ENCODE measurements around the gene COL27A1. TPM values are rescaled to one million over a fixed set of nuclear protein-coding genes. Genes with fewer than 3 reads are reported as not detected.
A peak's percentile ranks its signal among the peaks of the same experiment; 100 is the strongest.

Gene COL27A1
- total RNA-seq, 1 donor from 2014 or later = 7.4 TPM

DNA sequence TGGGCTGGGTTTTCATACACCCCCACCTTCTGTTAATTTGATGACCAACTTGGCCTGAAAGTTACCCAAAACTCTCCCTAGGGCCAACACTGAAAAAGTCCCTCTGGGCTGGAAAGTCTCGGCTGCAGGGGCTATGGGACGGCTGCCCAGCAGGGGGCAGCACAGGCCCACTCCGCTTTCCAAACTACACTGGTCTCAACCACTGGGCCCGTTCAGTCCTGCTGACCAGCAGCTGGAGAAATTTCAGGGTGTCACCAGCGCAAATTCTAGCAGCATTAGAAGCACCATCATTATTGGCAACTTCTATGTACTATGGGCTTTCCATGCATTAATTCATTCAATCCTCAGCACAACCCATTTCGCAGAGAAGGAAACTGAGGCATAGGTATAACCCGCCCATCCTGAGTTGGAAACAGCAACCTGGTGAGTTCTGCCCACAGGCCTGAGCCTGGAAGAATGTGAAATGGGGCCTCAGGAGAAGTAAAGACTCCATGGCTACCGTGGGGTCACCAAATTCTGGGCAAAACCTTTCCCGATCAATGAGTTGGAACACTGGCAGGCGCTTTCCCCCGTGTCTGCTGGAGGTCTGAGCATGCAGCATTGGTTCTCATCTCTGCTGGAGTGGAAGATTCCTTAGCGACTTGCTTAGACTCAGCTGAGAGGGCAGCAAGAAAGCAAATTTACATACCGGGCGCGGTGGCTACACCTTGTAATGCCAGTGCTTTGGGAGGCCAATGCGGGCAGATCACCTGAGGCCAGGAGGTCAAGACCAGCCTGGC is 184.0 kb downstream of the COL27A1 start:
- no peak overlapping the region for H3K4me3 Mint-ChIP-seq
- peaks cover 68% of the 10 kb centered on the region for H3K36me3 Mint-ChIP-seq (ENCODE audit: low read depth)
- H3K27me3 Mint-ChIP-seq (ENCODE audit: insufficient read depth) = no peaks in the 10 kb centered on the region
- no peak for DNase-seq (ENCODE audit: low spot score)
- peaks cover 5% of the 10 kb centered on the region for H3K4me1 Mint-ChIP-seq (ENCODE audit: low read depth)
- peaks cover 4% of the 10 kb centered on the region for H3K9me3 Mint-ChIP-seq
- intact Hi-C loops (cut with micrococcal nuclease) = loop anchor here (1.0 to 2.0 kb wide), 5 partner anchors 10 to 314 kb away; no protein-coding TSS in a partner anchor
- H3K27ac Mint-ChIP-seq = peak overlapping the region; percentile 48

GRCh38 chr9:114341152-114341830 is 186.0 kb downstream of the COL27A1 start:
- DNase-seq (ENCODE audit: low spot score) = no peak
- intact Hi-C loops (cut with micrococcal nuclease) = no loop called here
- peak overlapping the region; percentile 75 for H3K27ac Mint-ChIP-seq
- H3K4me3 Mint-ChIP-seq = no peak overlapping the region
- H3K27me3 Mint-ChIP-seq (ENCODE audit: insufficient read depth) = no peaks in the 10 kb centered on the region
- H3K4me1 Mint-ChIP-seq (ENCODE audit: low read depth) = peaks cover 6% of the 10 kb centered on the region
- peaks cover 74% of the 10 kb centered on the region for H3K36me3 Mint-ChIP-seq (ENCODE audit: low read depth)
- no peaks in the 10 kb centered on the region for H3K9me3 Mint-ChIP-seq

GRCh38 chr9:114341991-114342390 is 186.7 kb downstream of the COL27A1 start:
- H3K4me3 Mint-ChIP-seq = no peak overlapping the region
- H3K27me3 Mint-ChIP-seq (ENCODE audit: insufficient read depth) = no peaks in the 10 kb centered on the region
- no peak for DNase-seq (ENCODE audit: low spot score)
- intact Hi-C loops (cut with micrococcal nuclease) = no loop called here
- H3K36me3 Mint-ChIP-seq (ENCODE audit: low read depth) = peaks cover 75% of the 10 kb centered on the region
- peaks cover 11% of the 10 kb centered on the region for H3K4me1 Mint-ChIP-seq (ENCODE audit: low read depth)
- no peak overlapping the region for H3K27ac Mint-ChIP-seq
- H3K9me3 Mint-ChIP-seq = no peaks in the 10 kb centered on the region

- H3K27ac Mint-ChIP-seq = peak overlapping the region; percentile 40
These were observed 187.6 kb downstream of the COL27A1 start for GRCh38 chr9:114342755-114343440.

GRCh38 chr9:114343471-114344187 is 188.3 kb downstream of the COL27A1 start:
- H3K27ac Mint-ChIP-seq = no peak overlapping the region
- H3K4me3 Mint-ChIP-seq = no peak overlapping the region
- H3K27me3 Mint-ChIP-seq (ENCODE audit: insufficient read depth) = no peaks in the 10 kb centered on the region
- peaks cover 79% of the 10 kb centered on the region for H3K36me3 Mint-ChIP-seq (ENCODE audit: low read depth)
- H3K4me1 Mint-ChIP-seq (ENCODE audit: low read depth) = peaks cover 15% of the 10 kb centered on the region
- no peaks in the 10 kb centered on the region for H3K9me3 Mint-ChIP-seq
- intact Hi-C loops (cut with micrococcal nuclease) = no loop called here
- no peak for DNase-seq (ENCODE audit: low spot score)

More at GRCh38 chr9:114342755-114343440, 187.6 kb downstream of the COL27A1 start:
- no peak for DNase-seq (ENCODE audit: low spot score)
- H3K36me3 Mint-ChIP-seq (ENCODE audit: low read depth) = peaks cover 76% of the 10 kb centered on the region
- H3K9me3 Mint-ChIP-seq = no peaks in the 10 kb centered on the region
- H3K4me3 Mint-ChIP-seq = no peak overlapping the region
- H3K4me1 Mint-ChIP-seq (ENCODE audit: low read depth) = peaks cover 11% of the 10 kb centered on the region
- intact Hi-C loops (cut with micrococcal nuclease) = no loop called here
- H3K27me3 Mint-ChIP-seq (ENCODE audit: insufficient read depth) = no peaks in the 10 kb centered on the region

DNA sequence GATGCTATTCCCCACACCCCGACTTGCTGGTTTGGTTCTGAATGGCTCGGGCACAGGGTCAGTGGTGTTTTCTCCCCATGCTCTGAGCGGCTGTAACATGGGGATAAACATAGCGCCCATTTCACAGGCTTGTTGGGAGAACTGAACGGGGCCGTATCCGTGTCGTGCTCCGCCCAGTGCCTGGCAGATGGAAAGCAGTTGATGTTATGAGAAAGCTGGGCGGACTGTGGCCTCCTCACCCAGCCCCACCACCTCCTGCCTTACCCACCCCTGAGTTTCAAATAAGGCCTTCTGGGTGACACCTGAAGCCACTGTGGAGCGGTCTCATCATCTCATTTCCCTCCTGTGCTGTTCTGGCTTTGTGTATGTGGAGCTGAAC is 188.8 kb downstream of the COL27A1 start:
- peaks cover 78% of the 10 kb centered on the region for H3K36me3 Mint-ChIP-seq (ENCODE audit: low read depth)
- H3K4me1 Mint-ChIP-seq (ENCODE audit: low read depth) = peaks cover 21% of the 10 kb centered on the region
- no peak overlapping the region for H3K27ac Mint-ChIP-seq
- no peak overlapping the region for H3K4me3 Mint-ChIP-seq
- no peak for DNase-seq (ENCODE audit: low spot score)
- no peaks in the 10 kb centered on the region for H3K9me3 Mint-ChIP-seq
- H3K27me3 Mint-ChIP-seq (ENCODE audit: insufficient read depth) = no peaks in the 10 kb centered on the region
- intact Hi-C loops (cut with micrococcal nuclease) = no loop called here

DNA sequence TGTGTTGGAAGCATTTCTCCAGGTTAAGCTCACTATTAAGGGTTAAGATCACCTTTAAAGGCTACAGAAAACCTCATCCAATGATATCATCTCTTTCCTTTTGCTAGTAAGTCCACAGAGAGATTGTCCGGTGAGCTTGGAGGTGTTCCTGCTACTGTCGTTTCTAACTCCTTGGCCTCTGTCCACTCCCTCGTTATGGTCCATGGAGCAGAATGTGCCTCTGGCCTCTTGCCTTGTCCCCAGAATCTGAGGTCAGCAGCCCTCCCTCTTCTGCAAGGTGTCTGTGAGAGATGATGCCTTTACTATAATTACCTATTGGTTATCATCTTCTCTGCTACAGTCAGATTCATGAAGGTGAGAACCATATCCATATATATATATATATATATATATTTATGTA is 189.4 kb downstream of the COL27A1 start:
- no peaks in the 10 kb centered on the region for H3K9me3 Mint-ChIP-seq
- no peaks in the 10 kb centered on the region for H3K27me3 Mint-ChIP-seq (ENCODE audit: insufficient read depth)
- no peak for DNase-seq (ENCODE audit: low spot score)
- H3K27ac Mint-ChIP-seq = peak overlapping the region; percentile 56
- peaks cover 26% of the 10 kb centered on the region for H3K4me1 Mint-ChIP-seq (ENCODE audit: low read depth)
- no peak overlapping the region for H3K4me3 Mint-ChIP-seq
- peaks cover 78% of the 10 kb centered on the region for H3K36me3 Mint-ChIP-seq (ENCODE audit: low read depth)
- intact Hi-C loops (cut with micrococcal nuclease) = no loop called here

DNA sequence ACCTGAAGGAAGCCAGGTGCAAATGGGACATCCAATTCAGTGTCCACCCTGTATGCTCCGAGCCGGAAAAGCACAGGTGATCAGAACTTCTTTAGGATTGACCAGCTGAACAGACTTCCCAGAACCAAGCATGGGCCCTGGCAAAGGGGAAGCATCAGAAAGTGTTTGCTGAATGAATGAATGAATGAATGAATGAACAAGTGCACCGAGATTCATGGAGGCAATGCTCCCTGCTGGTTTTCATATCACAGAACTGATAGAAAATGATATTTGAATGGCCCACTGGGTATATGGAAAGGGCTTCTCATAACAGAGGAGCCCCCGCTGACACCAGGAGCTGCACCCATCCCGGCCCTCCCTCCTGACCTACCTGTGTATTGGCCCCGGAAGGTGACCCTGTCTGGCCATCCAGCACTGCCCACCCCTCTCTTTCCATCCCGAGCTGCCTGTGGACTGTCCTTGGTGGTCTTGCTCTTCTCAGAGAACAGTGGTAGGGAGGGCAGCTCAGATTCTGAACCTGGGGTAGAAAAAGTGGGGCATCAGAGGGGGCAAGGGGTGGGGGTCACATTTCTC is 190.2 kb downstream of the COL27A1 start:
- Mint-ChIP-seq H3K4me1 (ENCODE audit: low read depth) (peaks cover 34% of the 10 kb centered on the region), H3K36me3 (ENCODE audit: low read depth) (peaks cover 83% of the 10 kb centered on the region), H3K27me3 (ENCODE audit: insufficient read depth) (no peaks in the 10 kb centered on the region), H3K4me3 (no peak overlapping the region), H3K9me3 (no peaks in the 10 kb centered on the region), H3K27ac (peak overlapping the region; percentile 23)
- no peak for DNase-seq (ENCODE audit: low spot score)
- intact Hi-C loops (cut with micrococcal nuclease) = no loop called here

- DNase-seq (ENCODE audit: low spot score) = no peak
- H3K36me3 Mint-ChIP-seq (ENCODE audit: low read depth) = peaks cover 82% of the 10 kb centered on the region
- H3K27ac Mint-ChIP-seq = no peak overlapping the region
- no peaks in the 10 kb centered on the region for H3K27me3 Mint-ChIP-seq (ENCODE audit: insufficient read depth)
- H3K9me3 Mint-ChIP-seq = no peaks in the 10 kb centered on the region
- intact Hi-C loops (cut with micrococcal nuclease) = no loop called here
- H3K4me1 Mint-ChIP-seq (ENCODE audit: low read depth) = peaks cover 38% of the 10 kb centered on the region
- H3K4me3 Mint-ChIP-seq = no peak overlapping the region
These were observed 190.8 kb downstream of the COL27A1 start for GRCh38 chr9:114346146-114346545.

- Mint-ChIP-seq H3K4me3 (no peak overlapping the region), H3K27me3 (ENCODE audit: insufficient read depth) (no peaks in the 10 kb centered on the region)
- intact Hi-C loops (cut with micrococcal nuclease) = no loop called here
These were observed 192.3 kb downstream of the COL27A1 start for GRCh38 chr9:114347675-114348074.

GRCh38 chr9:114348261-114348905 is 193.0 kb downstream of the COL27A1 start:
- no peaks in the 10 kb centered on the region for H3K27me3 Mint-ChIP-seq (ENCODE audit: insufficient read depth)
- peak overlapping the region; percentile 15 for H3K4me3 Mint-ChIP-seq
- H3K9me3 Mint-ChIP-seq = no peaks in the 10 kb centered on the region
- no peak for DNase-seq (ENCODE audit: low spot score)
- peak overlapping the region; percentile 97 for H3K27ac Mint-ChIP-seq
- peaks cover 80% of the 10 kb centered on the region for H3K36me3 Mint-ChIP-seq (ENCODE audit: low read depth)
- intact Hi-C loops (cut with micrococcal nuclease) = no loop called here
- H3K4me1 Mint-ChIP-seq (ENCODE audit: low read depth) = peaks cover 53% of the 10 kb centered on the region

More at GRCh38 chr9:114347675-114348074, 192.3 kb downstream of the COL27A1 start:
- H3K4me1 Mint-ChIP-seq (ENCODE audit: low read depth) = peaks cover 46% of the 10 kb centered on the region
- H3K27ac Mint-ChIP-seq = peak overlapping the region; percentile 97
- H3K9me3 Mint-ChIP-seq = no peaks in the 10 kb centered on the region
- peaks cover 82% of the 10 kb centered on the region for H3K36me3 Mint-ChIP-seq (ENCODE audit: low read depth)
- DNase-seq (ENCODE audit: low spot score) = no peak

Measured in activated T-helper 1 cell treated with anti-CD3 and anti-CD28 coated beads, Interleukin-12 subunit alpha, Interleukin-12 subunit beta, Interleukin-2, Interleukin-4 antibody, amounts not matched to agents 30 ng/mL and 10 ng/mL and 1 ng/mL, durations not matched to agents 14 hours and 24 hours and 36 hours (primary cell).